ENCODE data around the gene MAP4K5. TPM values are rescaled to one million over a fixed set of nuclear protein-coding genes. Genes with fewer than 3 reads are reported as not detected.
"Not testable (repeated sequence)": the region's sequence is repeated elsewhere in the genome, so short reads cannot be mapped to it uniquely, and the experiment has no call there.

Gene MAP4K5
- 27.1 TPM for polyA plus RNA-seq (ENCODE audit: insufficient read length)

DNA sequence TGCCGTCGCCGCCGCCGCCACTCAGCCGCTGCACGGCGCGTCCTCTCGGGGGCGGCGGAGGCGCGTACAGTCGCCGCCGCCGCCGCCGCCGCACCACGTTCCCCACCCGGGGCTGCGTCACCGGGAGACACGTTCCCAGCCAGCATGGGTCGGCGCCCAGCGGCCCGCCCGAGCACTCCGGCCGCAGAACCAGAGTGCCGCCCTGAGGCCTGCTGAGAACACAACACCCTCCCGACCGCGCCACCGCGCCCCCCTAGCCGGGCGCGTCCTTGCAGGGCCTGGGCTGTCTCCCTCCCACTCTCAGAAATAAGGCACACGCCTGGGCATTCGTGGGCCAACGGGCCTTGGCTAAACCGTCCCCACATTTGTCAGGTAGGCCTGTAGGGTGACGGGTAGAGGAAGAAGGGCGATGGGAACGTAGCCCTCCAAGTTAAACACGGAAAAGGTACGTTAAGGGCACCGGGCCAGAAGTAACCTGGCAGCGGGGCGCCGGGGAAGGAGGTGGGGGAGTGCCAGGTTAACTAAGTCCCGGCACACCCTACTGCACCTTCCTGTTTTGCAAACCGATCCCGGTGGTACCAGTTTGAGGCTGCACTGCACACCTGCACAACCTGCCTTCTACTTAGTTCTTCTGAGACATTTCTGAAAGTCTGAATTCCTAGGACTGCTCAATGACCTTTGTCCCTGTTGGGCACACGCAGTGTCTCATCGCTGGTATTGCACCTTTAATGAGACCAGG lies at the start of gene MAP4K5:
Gene MAP4K5, minus strand, starts transcription at position 68 of the 739 bp plus-strand sequence. CDS start 520 bp downstream, outside the sequence.
- DNase-seq, result peak; percentile 93

DNA sequence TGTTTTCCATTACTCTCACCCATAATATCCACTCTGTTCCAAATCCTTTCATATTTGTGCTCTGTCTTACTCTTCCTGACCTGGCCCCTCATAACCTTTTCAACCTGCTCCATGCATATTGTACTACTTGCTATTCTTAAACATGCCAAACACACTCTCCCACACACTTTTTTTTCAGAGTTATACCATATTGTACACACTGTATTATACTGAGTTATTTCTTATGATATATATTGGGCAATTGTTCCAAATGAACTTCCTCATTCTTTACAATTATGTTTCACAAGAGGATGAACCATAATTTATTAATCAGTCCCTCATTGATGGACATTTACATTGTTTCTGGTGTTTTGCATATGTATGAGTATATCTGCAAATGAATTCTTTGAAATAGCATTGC lies 46.1 kb upstream of the MAP4K5 start:
- no peak for DNase-seq

DNA sequence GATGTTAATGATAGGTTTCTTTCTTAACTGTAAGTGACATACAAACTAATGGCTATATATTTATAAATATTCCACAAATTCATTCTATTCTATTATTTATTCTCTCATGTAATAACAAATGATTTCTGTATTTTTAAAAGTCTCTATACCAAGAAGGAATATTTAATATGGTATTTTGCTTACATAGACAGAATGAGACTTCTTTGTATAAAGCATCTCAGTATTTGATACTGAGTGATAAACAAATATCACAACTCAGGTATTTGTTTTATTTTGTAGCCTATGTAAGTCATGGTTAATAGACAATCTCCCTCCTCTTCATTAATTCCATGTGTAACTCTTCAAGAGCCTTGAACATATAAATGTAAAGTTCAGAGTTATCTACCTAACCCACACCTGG lies 45.6 kb upstream of the MAP4K5 start:
- no peak for DNase-seq

DNA sequence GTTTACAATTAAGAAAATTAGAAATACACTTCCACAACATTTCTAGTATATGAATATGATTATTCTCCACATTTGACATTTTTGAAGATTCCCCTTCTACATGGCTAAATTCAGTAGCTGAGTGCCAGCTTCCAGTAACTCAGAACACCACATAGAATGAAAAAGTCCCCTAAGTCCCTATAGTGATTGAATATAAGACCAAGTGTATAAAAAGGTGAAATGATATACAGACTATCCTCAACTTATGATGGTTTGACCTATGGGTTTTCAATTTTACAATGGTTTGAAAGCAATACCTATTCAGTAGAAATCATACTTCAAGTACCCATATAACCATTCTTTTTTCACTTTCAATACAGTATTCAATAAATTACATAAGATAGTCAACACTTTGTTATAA lies 43.4 kb upstream of the MAP4K5 start:
- no peak for DNase-seq

DNA sequence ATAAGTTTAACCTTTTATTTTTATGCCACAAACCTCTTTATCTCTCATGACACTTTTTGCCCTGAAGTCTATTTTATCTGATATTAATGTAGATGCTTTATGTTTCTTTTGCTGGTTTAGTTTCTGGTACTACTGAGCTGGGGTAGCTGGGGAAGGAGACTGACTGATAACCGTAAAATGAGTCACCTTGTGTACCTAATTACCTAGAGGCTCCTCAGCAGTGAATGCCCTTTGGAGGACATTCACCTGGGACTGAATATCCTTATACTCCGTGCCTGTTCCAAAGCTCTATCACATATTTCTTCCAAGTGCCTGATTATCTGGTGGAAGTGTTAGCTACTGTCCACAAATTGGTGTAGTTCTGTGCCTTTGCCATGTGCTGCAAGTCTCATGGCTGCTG lies 41.5 kb upstream of the MAP4K5 start:
- no peak for DNase-seq

DNA sequence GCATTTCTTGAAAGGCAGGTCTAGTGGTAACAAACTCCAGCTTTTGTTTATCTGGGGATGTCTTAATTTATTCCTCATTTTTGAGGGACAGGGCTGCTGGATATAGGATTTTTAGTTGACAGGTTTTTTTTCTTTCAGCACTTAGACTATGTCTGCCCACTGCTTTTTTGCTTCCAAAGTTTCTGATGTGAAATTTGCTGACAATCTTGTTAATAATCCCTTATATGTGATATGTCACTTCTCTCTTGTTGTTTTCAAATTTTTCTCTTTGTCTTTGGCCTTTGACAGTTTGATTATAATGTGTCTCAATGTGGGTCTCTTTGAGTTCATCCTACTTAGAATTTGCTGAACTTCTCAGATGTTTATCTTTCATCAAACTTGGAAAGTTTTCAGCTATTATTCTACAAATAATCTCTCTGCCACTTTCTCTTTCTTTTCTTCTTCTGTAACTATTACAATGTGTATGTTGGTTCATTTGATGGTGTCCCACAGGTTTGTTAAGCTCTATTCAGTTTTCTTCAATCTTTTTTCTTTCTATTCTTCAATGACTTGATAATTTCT lies 37.4 kb upstream of the MAP4K5 start:
- no peak for DNase-seq

DNA sequence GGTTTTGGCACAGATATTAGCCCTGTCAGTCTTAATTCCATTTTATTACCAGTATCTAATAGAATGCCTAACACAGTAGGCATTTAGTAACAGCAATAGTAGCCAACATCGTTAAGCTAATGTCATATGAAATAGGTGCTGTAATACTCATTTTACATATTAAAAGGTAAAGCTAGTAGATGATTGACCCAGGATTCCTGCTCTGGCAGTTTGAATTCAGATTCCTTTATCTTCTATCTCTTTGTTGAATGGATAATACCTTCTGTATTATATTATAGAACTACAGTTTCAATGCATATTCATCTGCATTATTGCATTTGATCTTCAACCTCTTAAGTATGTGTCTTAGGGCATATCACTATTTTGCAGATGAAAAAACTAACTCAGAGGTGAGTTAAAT lies 30.5 kb upstream of the MAP4K5 start:
- DNase-seq, result no peak

DNA sequence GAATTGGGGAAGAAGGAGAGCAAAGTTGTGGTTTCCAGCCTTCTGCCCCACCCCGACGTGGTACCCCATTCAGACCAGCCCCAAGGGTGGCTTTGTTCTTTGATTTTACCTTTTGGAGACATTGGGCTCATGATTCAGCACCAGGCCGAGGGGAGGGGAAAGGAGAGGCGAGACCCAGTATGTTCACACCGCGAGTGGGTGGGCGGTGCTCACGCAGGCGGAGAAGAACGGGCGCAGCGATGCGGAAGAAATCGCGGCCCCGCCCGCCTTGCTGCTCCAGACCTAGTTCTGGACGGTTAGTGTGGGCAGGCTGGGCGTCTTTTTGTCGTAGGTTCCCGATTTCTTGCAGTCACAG lies 28.5 kb upstream of the MAP4K5 start:
- DNase-seq, result peak; percentile 78

DNA sequence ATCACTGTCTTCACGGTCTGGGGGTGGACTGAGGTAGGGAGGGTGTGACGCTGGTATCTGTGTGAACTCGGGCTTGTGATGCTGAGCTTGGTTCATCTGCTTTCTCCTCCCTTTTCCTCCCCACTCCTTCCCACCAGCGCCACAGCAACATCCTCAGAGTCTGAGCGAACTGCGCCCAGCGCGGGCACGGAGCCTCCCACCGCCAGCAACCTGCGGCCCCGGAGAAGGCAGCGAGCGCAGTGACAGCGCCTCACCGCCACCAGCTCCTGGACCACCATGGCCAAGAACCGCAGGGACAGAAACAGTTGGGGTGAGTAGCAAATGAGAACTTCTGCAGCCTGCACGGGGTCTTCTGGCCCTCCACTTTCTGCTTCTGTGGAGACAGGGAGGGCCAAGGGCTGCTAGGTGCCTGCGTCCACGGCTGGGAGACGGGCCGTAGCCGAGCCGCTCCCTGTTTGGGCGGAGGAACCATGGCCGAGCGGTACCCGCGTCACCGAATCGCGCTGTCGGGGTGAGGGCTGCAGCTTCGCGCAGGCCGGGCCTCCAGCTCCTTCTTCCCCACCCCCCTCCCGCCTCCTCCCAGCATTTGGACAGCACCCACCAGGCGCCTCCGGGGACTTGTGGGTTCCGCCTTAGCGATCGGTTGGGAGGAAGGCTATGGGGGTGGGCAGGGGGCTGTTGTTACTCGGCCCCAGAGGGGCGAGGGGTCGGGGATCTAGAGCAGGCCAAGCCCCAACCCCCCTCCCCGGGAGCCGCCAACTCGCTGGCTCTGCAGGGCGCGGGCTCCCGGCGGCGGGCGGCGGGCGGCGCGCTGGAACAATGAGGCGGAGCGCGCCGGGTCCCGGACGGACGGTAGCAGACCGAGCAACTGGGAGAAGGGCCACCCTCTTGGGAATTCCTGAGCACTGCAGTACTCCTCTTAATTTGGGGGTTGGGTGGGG lies 27.9 kb upstream of the MAP4K5 start, which contains the start of gene ATL1:
Gene ATL1, plus strand, starts transcription at position 156 of the 941 bp plus-strand sequence. Its CDS starts 121 bp downstream, at position 277.
- DNase-seq, result peak; percentile 89

DNA sequence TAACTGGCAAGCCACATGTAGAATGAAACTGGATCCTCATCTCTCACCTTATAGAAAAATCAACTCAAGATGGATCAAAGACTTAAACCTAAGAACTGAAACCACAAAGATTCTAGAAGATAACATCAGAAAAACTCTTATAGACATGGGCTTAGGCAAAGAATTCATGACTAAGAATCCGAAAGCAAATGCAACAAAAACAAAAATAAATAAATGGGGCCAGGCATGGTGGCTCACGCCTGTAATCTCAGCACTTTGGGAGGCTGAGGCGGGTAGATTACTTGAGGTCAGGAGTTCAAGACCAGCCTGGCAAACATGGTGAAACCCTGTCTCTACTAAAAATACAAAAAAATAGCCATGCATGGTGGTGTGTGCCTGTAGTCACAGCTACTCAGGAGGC lies 20.4 kb upstream of the MAP4K5 start:
- not testable (repeated sequence) for DNase-seq

DNA sequence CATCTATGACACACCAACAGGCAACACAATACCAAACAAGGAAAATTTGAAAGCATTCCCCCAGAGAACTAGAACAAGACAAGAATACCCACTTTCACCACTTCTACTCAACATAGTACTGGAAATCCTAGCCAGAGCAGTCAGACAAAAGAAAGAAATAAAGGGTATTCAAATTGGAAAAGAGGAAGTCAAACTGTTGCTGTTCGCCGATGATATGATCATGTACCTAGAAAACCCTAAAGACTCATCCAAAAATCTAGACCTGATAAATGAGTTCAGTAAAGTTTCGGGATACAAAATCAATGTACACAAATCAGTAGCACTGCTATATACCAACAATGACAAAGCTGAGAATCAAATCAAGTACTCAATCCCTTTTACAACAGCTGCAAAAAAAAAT lies 19.5 kb upstream of the MAP4K5 start:
- no peak for DNase-seq

DNA sequence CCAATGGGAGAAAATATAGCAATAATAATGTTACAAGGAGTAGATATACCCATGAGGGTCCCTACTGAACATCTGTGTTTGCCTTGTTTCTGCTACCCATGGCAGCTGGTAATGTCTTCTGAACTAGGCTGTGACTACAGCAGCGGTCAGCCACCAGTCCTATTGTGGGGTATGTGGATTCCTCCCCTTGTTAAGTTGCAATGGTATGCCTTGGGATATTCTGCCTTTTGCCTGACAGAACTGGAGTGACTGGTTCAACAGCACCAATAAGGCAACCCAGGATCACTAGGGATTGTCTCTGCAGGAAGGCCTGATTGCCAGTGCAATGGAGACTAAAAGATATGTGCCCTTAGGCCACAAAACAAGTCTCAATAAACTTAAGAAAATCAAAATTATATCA lies 17.9 kb upstream of the MAP4K5 start:
- no peak for DNase-seq

DNA sequence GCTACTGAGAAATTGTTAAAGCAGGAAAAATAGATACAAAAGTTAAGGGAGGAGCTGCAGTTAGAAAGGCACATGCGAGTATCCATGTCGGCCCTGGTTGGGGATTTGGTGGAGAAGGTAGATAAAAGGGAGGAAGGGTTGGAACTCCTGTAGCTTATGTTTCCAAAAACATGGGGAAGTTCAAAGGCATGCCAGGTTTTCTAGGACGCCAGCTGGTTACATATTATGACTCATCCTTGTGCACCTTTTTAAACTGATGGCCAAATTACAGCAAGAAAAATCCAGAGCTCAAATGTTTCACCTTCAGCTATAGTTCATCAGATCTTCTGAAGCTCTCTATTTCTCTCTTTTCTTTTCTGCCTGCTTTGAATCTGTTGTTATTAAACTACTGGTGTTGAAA lies 13.2 kb upstream of the MAP4K5 start:
- DNase-seq, result no peak

DNA sequence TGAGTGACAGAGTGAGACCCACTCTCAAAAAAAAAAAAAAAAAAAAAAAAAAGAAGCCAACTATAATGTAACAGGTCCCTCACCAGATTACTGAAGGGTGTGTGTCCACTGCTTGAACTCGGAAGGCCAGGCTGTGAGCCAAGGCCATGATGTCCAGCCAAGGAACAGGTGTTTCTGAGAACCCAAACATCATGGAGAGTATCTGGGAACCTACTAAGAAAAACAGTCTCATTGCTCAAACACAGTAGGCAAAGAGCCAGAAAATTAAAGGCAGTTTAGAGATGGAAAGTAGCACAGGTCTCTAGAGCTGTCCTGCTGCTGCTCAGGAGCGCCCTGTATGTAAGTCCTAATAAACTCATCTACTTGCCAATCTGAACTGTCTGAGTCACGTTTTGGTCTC lies 12.5 kb upstream of the MAP4K5 start:
- no peak for DNase-seq

DNA sequence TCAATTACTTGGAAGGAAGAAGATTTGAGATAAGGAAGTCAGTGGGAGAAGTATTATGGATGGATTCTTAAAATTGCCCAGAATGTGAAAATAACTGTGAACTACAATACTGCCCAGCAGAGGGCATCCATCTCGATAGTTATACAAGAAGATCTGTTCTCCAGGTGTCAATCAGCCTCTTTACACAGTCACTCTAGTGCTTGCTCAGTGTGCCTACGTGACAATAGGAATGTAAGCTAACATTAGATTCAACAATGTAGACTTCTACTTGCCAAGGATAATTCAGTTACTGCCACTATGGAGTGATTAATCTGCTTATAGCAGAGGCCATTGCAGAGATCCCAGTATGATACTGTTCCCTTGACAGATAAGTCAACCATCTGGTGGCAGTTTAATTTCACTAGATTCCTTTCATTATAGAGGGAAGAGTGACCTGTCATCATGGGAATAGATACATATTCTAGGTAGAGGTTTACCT lies 10.6 kb upstream of the MAP4K5 start:
- DNase-seq, result no peak

DNA sequence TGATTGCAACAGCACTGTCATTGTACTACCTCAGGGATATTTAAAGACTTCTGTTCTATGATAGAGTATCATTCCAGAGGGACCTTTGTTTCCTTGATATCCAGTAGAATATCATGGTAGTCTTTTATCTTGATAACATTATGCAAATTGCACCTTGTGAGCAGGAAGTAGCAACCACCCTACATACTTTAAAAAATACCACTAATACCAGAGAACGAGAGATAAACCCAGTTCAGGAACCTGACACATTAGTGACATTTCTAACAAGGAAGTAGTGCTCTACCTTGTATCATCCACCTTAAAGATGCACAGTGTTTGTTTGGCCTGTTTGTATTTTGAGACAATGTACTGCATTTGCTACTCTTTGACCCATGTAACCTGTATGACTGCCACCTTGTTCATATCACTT lies 8.8 kb upstream of the MAP4K5 start:
- no peak for DNase-seq

DNA sequence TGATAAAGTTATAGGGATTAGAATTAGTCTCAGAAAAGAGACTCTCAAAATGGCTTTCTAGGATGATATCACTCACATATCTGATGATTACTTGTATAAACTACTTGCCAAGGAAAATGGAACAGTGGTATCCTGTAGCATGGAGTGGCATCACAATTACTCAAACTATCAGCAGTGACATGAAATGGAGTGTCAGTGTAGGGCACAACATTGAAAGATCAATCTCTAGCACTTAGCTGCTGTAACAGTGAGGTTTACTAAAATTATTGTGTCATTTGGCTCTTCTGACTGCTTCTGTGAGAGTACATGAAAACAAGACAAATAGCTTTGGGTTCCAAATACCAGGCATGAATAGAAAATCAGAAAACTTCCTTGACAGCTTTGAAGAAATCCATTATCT lies 6.7 kb upstream of the MAP4K5 start:
- no peak for DNase-seq

DNA sequence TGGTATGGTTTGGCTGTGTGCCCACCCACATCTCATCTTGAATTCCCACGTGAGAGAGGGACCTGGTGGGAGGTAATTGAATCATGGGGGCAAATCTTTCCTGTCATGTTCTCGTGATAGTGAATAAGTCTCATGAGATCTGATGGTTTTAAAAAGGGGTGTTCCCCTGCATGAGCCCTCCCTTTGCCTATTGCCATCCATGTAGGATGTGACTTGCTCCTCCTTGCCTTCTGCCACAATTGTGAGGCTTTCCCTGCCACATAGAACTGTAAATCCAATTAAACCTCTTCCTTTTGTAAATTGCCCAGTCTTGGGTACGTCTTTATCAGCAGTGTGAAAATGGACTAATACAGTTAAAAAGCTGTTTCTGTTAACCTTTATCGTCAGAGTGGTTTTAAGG lies 5.7 kb upstream of the MAP4K5 start:
- not testable (repeated sequence) for DNase-seq

DNA sequence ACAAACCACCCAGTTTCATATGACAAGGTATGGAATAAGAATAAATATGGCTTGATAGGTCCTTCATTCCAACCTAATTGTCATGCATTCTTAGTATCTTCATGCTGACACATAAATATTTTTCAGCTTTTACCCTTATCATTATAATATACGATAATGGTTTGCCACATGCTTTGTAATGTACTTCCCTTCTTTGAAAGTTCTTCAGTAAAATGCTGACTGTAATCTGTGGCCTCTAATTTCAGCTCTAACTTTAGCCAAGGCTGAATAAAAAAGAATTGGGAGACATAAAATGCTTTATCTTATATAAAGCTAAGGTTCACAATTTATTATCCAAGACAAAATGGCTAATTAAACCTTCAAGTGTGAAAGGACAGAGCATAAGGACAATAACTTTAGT lies 2.6 kb upstream of the MAP4K5 start:
- no peak for DNase-seq

DNA sequence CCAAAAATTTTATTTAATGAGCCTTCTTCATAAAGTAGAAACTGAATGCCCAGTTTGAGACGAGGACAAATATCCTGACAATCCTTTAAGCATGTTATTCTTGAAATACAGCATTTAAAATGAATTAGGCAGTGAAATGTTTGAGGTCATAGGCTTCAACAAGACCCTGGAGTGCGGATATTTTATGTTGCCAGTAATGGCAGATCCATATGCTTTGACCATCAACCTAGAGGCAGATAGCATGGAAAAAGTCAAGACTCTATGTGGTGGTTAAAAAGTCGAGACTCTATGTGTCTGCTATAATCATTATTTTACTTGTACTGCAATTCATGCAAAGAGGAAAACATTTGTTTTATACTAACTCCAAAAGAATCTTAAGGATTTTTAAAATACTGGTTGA lies 2.0 kb upstream of the MAP4K5 start:
- DNase-seq, result no peak

DNA sequence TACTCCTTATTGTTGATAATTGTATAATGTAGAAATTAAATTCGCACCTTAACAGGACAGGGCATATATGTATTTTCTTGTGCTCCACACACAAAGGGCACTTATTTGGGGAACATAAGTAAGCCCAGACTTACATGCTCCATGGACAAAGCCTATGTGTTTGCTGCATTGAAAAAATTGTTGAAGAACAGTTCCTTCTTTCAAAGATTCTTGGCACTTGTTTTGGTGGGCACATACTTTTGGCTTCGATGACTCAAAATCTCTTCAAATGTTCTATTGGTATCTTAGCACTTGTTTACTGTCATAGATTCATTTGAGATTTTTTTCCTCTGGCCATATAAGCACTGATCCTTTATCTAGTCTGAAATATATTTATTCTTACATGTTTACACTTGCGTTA lies 1.4 kb upstream of the MAP4K5 start:
- DNase-seq, result no peak

DNA sequence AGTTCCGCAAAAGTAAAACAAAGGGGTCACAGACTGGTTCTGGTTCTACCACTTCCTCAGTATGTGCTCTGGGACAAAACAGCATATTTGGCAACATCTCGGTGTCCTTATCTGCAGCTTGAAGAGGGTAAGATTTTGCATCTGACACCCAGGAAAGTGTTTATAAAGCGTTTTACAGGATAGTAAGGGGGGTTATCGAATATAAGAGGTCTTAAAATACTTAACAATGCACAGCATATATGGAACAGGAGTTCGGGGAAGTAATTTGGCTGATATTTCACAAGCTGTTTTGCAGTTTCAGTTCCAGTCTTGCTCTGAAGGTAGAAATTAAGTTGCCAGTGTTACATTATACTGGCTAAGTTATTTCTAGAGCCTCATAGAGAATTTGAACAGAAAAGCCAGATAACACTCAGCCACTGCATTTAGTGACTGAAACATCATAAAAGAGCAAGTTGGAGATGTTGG lies 904 bp upstream of the MAP4K5 start:
- DNase-seq, result no peak

All from hindlimb muscle (tissue), 1 donor.